ENCODE results near the gene AGPAT4. TPM values are rescaled to one million over a fixed set of nuclear protein-coding genes. Genes with fewer than 3 reads are reported as not detected.

AGPAT4 gene
- total and polyA plus RNA-seq, 2 experiments from 2014 or later: 10.6 to 11.8 TPM

GRCh38 chr6:161105408-161105807 is 168.5 kb downstream of the AGPAT4 start:
- Histone ChIP-seq H3K27me3 (no peaks in the 10 kb centered on the region), H3K4me1 (ENCODE audit: insufficient read depth) (no peaks in the 10 kb centered on the region), H3K9me2 (replicated peaks; ENCODE audit: insufficient read depth) (no peaks in the 10 kb centered on the region), H4K20me1 (ENCODE audit: insufficient read depth, poor library complexity, severe bottlenecking) (no peaks in the 10 kb centered on the region), H2AFZ (no peak overlapping the region), H3K27ac (no peak overlapping the region), H3K4me3 (no peak overlapping the region), H3K79me2 (no peaks in the 10 kb centered on the region), H3K9me3 (ENCODE audit: low read depth) (no peaks in the 10 kb centered on the region), H3K36me3 (replicated peaks; ENCODE audit: insufficient read depth, low read depth) (no peaks in the 10 kb centered on the region), H3K4me2 (no peak overlapping the region)
- 93% methylated on average over 2 of the region's 2 CpGs for whole genome bisulfite sequencing (ENCODE audit: low lambda C conversion rate, missing lambda C conversion rate)
- TF ChIP-seq, protein P1, sequence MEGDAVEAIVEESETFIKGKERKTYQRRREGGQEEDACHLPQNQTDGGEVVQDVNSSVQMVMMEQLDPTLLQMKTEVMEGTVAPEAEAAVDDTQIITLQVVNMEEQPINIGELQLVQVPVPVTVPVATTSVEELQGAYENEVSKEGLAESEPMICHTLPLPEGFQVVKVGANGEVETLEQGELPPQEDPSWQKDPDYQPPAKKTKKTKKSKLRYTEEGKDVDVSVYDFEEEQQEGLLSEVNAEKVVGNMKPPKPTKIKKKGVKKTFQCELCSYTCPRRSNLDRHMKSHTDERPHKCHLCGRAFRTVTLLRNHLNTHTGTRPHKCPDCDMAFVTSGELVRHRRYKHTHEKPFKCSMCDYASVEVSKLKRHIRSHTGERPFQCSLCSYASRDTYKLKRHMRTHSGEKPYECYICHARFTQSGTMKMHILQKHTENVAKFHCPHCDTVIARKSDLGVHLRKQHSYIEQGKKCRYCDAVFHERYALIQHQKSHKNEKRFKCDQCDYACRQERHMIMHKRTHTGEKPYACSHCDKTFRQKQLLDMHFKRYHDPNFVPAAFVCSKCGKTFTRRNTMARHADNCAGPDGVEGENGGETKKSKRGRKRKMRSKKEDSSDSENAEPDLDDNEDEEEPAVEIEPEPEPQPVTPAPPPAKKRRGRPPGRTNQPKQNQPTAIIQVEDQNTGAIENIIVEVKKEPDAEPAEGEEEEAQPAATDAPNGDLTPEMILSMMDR (IDR thresholded peaks at IDR 0.05; ENCODE audit: poor library complexity): no peak
- no peak for TF ChIP-seq EZH2phosphoT487 (IDR thresholded peaks at IDR 0.05; ENCODE audit: low read depth, severe bottlenecking, unreplicated experiment)
- no peak for TF ChIP-seq EZH2 (IDR thresholded peaks at IDR 0.05; ENCODE audit: borderline replicate concordance)
- DNase-seq (ENCODE audit: low spot score): no peak

DNA sequence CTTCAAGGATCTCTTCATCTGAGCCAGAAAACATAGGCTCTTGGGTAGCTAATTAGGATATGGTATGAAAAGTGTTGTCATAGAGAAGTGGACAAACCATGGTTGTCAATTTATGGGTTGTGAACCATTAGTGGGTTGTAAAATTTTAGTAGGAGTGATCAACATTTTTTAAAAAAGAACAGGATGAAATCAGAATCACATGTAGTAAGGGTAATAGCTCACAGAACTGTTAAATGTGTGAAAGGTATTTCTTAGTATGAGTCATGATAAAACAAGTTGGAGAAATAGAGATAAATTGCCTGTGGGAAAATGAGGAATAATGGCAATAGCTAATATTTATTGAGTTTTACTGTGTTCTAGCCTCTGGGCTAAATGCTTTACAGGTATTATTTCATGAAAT is 168.9 kb downstream of the AGPAT4 start:
- Histone ChIP-seq H3K4me3 (no peak overlapping the region), H4K20me1 (ENCODE audit: insufficient read depth, poor library complexity, severe bottlenecking) (no peaks in the 10 kb centered on the region), H2AFZ (no peak overlapping the region), H3K27ac (no peak overlapping the region), H3K27me3 (no peaks in the 10 kb centered on the region), H3K4me1 (ENCODE audit: insufficient read depth) (no peaks in the 10 kb centered on the region), H3K4me2 (no peak overlapping the region), H3K36me3 (replicated peaks; ENCODE audit: insufficient read depth, low read depth) (no peaks in the 10 kb centered on the region), H3K9me3 (ENCODE audit: low read depth) (no peaks in the 10 kb centered on the region), H3K9me2 (replicated peaks; ENCODE audit: insufficient read depth) (no peaks in the 10 kb centered on the region), H3K79me2 (no peaks in the 10 kb centered on the region)
- TF ChIP-seq EZH2 (IDR thresholded peaks at IDR 0.05; ENCODE audit: borderline replicate concordance): no peak
- TF ChIP-seq EZH2phosphoT487 (IDR thresholded peaks at IDR 0.05; ENCODE audit: low read depth, severe bottlenecking, unreplicated experiment): no peak
- TF ChIP-seq, protein P1 (IDR thresholded peaks at IDR 0.05; ENCODE audit: poor library complexity): no peak
- DNase-seq (ENCODE audit: low spot score): no peak

DNA sequence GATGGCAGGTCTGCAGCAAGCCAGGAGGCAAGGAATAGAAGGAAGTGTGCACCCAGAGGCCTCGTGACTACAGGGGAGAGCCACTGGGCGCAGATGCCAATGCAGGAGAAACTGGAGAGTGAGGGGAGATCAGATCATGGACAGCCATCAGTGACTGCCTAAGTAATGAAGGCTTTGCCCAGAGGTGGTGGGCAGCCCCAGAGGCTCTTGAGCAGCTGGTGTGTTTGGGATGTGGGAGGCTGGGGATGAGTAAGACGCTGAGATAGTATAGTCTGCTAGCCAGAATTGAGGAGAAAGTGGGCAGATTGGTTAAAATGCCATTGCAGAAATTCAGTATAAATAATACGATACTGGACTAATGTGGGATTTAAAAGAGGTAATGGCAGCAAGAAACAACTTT is 170.4 kb downstream of the AGPAT4 start:
- no peaks in the 10 kb centered on the region for H3K9me2 ChIP-seq (replicated peaks; ENCODE audit: insufficient read depth)
- H3K4me2 ChIP-seq: no peak overlapping the region
- no peaks in the 10 kb centered on the region for H3K36me3 ChIP-seq (replicated peaks; ENCODE audit: insufficient read depth, low read depth)
- DNase-seq (ENCODE audit: low spot score): no peak
- H4K20me1 ChIP-seq (ENCODE audit: insufficient read depth, poor library complexity, severe bottlenecking): no peaks in the 10 kb centered on the region
- 91% methylated on average over 4 of the region's 4 CpGs for WGBS (ENCODE audit: low lambda C conversion rate, missing lambda C conversion rate)
- no peak overlapping the region for H2AFZ ChIP-seq
- H3K27me3 ChIP-seq: no peaks in the 10 kb centered on the region
- TF ChIP-seq, protein P1 (IDR thresholded peaks at IDR 0.05; ENCODE audit: poor library complexity): no peak
- no peak for TF ChIP-seq EZH2 (IDR thresholded peaks at IDR 0.05; ENCODE audit: borderline replicate concordance)
- no peak for TF ChIP-seq EZH2phosphoT487 (IDR thresholded peaks at IDR 0.05; ENCODE audit: low read depth, severe bottlenecking, unreplicated experiment)
- H3K4me3 ChIP-seq: no peak overlapping the region
- no peak overlapping the region for H3K27ac ChIP-seq
- H3K9me3 ChIP-seq (ENCODE audit: low read depth): no peaks in the 10 kb centered on the region
- H3K4me1 ChIP-seq (ENCODE audit: insufficient read depth): no peaks in the 10 kb centered on the region
- no peaks in the 10 kb centered on the region for H3K79me2 ChIP-seq

- Histone ChIP-seq H3K9me2 (replicated peaks; ENCODE audit: insufficient read depth) (no peaks in the 10 kb centered on the region), H3K4me2 (no peak overlapping the region), H3K4me1 (ENCODE audit: insufficient read depth) (no peaks in the 10 kb centered on the region), H3K27me3 (no peaks in the 10 kb centered on the region), H3K9me3 (ENCODE audit: low read depth) (no peaks in the 10 kb centered on the region), H3K79me2 (no peaks in the 10 kb centered on the region), H3K36me3 (replicated peaks; ENCODE audit: insufficient read depth, low read depth) (no peaks in the 10 kb centered on the region), H4K20me1 (ENCODE audit: insufficient read depth, poor library complexity, severe bottlenecking) (no peaks in the 10 kb centered on the region), H2AFZ (no peak overlapping the region), H3K4me3 (no peak overlapping the region), H3K27ac (no peak overlapping the region)
- DNase-seq (ENCODE audit: low spot score): peak; percentile 14
- 88% methylated on average over 7 of the region's 7 CpGs for WGBS (ENCODE audit: low lambda C conversion rate, missing lambda C conversion rate)
- TF ChIP-seq, protein P1 (IDR thresholded peaks at IDR 0.05; ENCODE audit: poor library complexity): peak; percentile 43
- TF ChIP-seq EZH2phosphoT487 (IDR thresholded peaks at IDR 0.05; ENCODE audit: low read depth, severe bottlenecking, unreplicated experiment) (no peak), EZH2 (IDR thresholded peaks at IDR 0.05; ENCODE audit: borderline replicate concordance) (no peak)
These were observed 172.3 kb downstream of the AGPAT4 start for GRCh38 chr6:161101517-161101916.

All from hepatocyte (in vitro differentiated cells).